NCI-H1436 (cell line): ENCODE results near the gene TRIM50.
"Not testable (repeated sequence)": the region's sequence is repeated elsewhere in the genome, so short reads cannot be mapped to it uniquely, and the experiment has no call there.

Experiments used
- DNase-seq: peaks from one replicate; lab custom pipeline; 2025; lab: John Stamatoyannopoulos, UW

The TRIM50 gene

DNA sequence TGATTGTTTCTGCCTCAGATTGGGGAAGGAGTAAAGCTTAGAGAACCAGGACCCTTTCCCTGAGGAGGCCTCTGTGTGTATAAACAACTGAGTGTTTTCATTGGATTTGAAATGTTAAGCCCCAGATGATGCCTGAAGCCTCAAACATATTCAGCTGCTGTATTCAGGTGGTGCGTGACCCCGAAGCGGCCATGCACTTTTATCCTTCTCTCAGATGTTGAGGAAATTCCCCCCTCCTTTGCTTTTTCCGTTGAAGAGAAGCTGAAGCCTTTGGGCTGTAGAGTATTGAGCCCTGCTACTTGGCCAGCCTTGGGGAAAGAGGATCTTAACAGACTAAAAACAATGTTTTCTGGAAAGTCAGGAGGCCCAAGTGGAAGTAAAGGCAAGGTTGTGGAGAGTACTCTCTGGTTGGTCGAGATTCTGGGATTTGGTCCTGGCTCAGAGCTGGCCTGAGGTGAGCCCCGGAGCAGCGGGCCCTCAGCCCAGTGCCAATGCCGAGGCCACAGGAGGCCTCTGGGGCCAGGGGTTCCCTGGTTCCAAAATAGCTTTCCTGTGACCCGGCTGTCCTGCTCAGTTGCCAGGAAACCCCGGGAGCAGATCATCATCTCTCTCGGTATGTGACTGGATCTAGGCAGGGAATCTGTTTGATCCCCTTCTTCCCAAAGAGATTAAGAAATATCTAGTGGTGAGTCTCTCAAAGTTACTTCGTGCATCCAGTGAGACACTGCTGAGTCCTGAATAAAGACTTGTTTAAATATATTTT lies 22.6 kb upstream of the TRIM50 start:
- DNase-seq = no peak

DNA sequence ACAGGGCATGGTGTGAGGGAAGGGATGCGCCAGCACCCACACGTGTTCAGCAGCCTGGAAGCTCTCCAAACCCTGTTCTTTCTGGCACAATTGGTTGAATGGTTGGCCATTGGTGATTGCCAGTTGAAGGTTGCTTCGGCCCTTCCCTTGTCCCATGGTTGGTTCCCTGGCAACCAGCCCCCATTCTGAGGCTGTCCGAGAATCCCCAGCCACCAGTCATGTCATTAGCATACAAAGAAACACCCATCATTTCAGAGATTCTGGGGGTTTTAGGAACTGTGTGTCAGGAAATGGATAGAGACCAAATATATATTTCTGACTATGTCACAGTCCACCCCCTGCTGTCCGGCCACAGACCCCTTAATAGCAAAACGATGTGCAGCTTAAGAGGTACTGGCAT lies 21.9 kb upstream of the TRIM50 start:
- no peak for DNase-seq

- DNase-seq = no peak
Observed at GRCh38 chr7:73345951-73346350, 18.1 kb upstream of the TRIM50 start.

GRCh38 chr7:73345538-73345937 lies 17.7 kb upstream of the TRIM50 start:
- no peak for DNase-seq

- DNase-seq = no peak
Observed at GRCh38 chr7:73343671-73344380, 15.9 kb upstream of the TRIM50 start.

- no peak for DNase-seq
Observed at GRCh38 chr7:73342645-73343044, 14.8 kb upstream of the TRIM50 start.

GRCh38 chr7:73341877-73342276 lies 14.0 kb upstream of the TRIM50 start:
- DNase-seq = no peak

DNA sequence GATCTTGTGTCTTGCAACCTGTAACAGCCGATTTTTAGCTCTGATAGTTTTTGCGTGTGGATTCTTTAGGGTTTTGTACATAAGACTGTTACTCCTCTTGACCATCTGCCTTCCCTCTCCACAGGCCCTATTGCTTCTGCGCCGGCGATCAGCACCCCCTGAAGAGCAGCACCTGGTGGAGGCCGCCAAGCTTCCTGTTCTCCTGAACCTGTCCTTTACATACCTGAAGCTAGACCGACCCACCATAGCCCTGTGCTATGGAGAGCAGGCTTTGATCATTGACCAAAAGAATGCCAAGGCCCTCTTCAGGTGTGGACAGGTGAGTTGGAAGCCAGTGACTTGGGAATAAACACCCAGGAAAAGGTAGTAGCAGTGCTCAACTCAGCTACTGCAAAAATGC lies 12.6 kb upstream of the TRIM50 start:
- DNase-seq = no peak

DNA sequence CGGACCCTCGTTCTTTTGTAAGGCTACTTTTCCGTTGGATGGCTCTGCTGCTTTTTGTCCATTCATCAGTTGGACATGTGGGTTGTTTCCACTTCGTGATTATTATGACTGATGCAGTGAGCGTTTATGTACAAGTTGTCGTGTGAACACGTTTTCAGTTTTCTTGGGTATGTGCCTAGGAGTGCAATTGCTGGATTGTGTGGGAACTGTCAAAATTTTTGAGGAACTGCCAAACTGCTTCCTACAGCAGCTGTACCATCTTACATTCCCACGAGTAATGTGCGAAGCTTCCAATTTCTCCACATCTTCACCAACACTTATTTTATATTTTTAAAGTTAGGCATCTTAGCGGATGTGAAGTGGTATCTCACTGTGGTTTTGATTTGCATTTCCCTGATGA lies 10.4 kb upstream of the TRIM50 start:
- DNase-seq = no peak

- no peak for DNase-seq
Observed at GRCh38 chr7:73332447-73332846, 4.6 kb upstream of the TRIM50 start.

GRCh38 chr7:73330772-73331171 lies 2.9 kb upstream of the TRIM50 start:
- no peak for DNase-seq

GRCh38 chr7:73329861-73330581 lies 2.1 kb upstream of the TRIM50 start:
- DNase-seq = no peak

- DNase-seq = no peak
Observed at GRCh38 chr7:73328696-73329095, 814 bp upstream of the TRIM50 start.

DNA sequence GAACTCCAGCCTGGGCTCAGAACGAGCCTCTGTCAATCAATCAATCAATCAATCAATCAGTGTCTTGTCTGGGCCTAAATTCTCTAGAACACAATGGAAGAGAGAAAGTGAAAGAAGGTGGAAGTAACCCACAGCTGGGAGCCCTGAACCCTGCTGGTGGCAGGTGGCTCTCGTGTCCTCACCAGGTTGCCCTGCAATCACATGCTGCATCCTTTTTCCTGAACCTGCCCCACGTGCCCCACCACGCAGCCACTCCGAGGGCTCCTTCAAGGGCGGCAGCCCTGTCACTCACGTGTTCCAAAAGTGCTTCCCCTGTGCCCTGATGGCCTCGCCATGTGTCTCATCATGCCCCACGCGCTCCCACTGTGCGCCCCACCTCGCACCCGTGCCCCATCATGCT lies 433 bp downstream of the TRIM50 start:
- DNase-seq = not testable (repeated sequence)

- DNase-seq = not testable (repeated sequence)
Observed at GRCh38 chr7:73325424-73325823, 2.5 kb downstream of the TRIM50 start.

GRCh38 chr7:73324081-73324845 lies 3.6 kb downstream of the TRIM50 start:
- peak; percentile 65 for DNase-seq

- not testable (repeated sequence) for DNase-seq
Observed at GRCh38 chr7:73323434-73324080, 4.3 kb downstream of the TRIM50 start.

GRCh38 chr7:73320009-73320408 lies 7.9 kb downstream of the TRIM50 start:
- DNase-seq = not testable (repeated sequence)

- DNase-seq = not testable (repeated sequence)
Observed at GRCh38 chr7:73319541-73319940, 8.3 kb downstream of the TRIM50 start.

- not testable (repeated sequence) for DNase-seq
Observed at GRCh38 chr7:73318656-73319204, 9.2 kb downstream of the TRIM50 start.

DNA sequence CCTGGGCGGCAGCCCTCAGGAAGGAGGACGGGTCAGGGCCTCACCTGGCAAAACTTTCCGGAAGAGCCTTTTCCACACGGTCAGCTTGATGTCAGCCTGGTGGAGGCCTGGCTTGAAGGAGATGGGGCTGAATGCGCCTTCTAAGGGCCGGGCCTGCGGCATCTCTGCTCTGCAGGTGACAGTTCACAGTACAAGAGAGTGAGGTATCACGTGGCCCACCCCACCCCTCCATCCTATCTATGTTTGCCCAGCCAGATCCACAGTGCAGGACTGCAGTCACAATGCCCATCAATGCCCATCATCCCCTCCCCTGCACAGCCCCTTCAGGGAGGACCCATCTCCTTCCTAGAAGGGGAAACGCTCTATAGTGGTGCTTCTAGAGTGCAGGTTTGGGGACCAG lies 11.4 kb downstream of the TRIM50 start:
- no peak for DNase-seq
